Measurements from ENCODE around the gene PIK3C2G.

DNA sequence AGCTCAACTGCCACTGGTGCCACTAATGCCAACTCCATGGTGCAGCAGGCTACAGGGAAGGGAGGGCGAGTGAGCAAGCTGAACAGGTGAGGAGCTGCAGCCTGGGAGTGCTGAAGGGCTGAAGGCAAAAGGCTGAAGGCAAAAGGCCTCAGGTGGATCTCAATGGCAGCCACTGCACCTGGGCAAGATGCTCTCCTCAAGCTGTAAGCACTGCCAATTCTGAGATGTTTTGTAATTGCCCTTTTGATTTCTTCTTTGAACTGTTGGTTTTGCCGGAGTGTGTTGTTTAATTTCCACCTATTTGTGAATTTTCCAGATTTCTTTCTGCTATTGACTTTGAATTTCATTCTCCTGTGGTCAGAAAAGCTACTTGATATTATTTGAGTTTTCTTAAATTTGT lies 97.6 kb downstream of the PIK3C2G start:
- TF ChIP-seq, protein P1, sequence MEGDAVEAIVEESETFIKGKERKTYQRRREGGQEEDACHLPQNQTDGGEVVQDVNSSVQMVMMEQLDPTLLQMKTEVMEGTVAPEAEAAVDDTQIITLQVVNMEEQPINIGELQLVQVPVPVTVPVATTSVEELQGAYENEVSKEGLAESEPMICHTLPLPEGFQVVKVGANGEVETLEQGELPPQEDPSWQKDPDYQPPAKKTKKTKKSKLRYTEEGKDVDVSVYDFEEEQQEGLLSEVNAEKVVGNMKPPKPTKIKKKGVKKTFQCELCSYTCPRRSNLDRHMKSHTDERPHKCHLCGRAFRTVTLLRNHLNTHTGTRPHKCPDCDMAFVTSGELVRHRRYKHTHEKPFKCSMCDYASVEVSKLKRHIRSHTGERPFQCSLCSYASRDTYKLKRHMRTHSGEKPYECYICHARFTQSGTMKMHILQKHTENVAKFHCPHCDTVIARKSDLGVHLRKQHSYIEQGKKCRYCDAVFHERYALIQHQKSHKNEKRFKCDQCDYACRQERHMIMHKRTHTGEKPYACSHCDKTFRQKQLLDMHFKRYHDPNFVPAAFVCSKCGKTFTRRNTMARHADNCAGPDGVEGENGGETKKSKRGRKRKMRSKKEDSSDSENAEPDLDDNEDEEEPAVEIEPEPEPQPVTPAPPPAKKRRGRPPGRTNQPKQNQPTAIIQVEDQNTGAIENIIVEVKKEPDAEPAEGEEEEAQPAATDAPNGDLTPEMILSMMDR (IDR thresholded peaks at IDR 0.05), result no peak
- TF ChIP-seq POLR2A (IDR thresholded peaks at IDR 0.05), result no peak
